Transverse colon (tissue), 4 donors: ENCODE results near the gene MTHFD1L. TPM values are rescaled to one million over a fixed set of nuclear protein-coding genes. Genes with fewer than 3 reads are reported as not detected.

Experiments
- DNase-seq: peaks from one replicate; pipeline ENCODE4 v3.0.0-alpha.2; 2019
- H3K27ac ChIP-seq, 4 donors: fragments of 200-600 bp; sonication (generic); 2 replicates each; pipeline ENCODE4 v1.5.1; 2016 to 2018; ENCODE audit warnings: inconsistent platforms in 4 of 4
- H3K27me3 ChIP-seq: fragments of 200-600 bp; sonication (generic); 2 replicates; pipeline ENCODE4 v1.5.1; 2017; ENCODE audit warnings: inconsistent platforms
- H3K36me3 ChIP-seq, 4 donors: fragments of 200-600 bp; sonication (generic); 2 replicates each; pipeline ENCODE4 v1.5.1; 2017 to 2019; ENCODE audit warnings: inconsistent platforms in 4 of 4
- H3K4me1 ChIP-seq, 4 donors: fragments of 200-600 bp; sonication (generic); 2 replicates each; pipeline ENCODE4 v1.5.1; 2017 to 2020; ENCODE audit warnings: inconsistent platforms in 4 of 4
- H3K4me3 ChIP-seq, 4 donors: fragments of 200-600 bp; sonication (generic); 1 replicate in 1 of 4; 2 replicates in 3 of 4; pipeline versions ENCODE4 v1.5.1 to v1.6.1; 2017 to 2019; ENCODE audit warnings: inconsistent platforms in 4 of 4
- H3K9me3 ChIP-seq, 2 donors: fragments of 200-600 bp; sonication (generic); 2 replicates each; pipeline ENCODE4 v1.5.1; 2017 to 2019; ENCODE audit warnings: inconsistent platforms in 2 of 2
- EP300 ChIP-seq: sonication (generic); formaldehyde crosslinking; IDR thresholded peaks from one replicate; pipeline ENCODE4 v1.6.1; 2017; ENCODE audit warnings: antibody characterized with exemption, low read depth
- POLR2A ChIP-seq: fragments of 450-650 bp; IDR thresholded peaks from one replicate; pipeline ENCODE4 v1.6.1; 2016; ENCODE audit warnings: antibody characterized with exemption, mild to moderate bottlenecking, moderate library complexity
- POLR2AphosphoS5 ChIP-seq, 3 donors: sonication (generic); formaldehyde crosslinking; IDR thresholded peaks; one replicate each; pipeline ENCODE4 v1.6.1; 2016; ENCODE audit warnings: antibody characterized with exemption in 3 of 3
- WGBS, 2 donors: methylation state at CpG; one replicate each; pipeline ENCODE4 v1.1.5; 2018; ENCODE audit warnings: low coverage in 1 of 2; 5-methylcytosine and 5-hydroxymethylcytosine counted together
- in situ Hi-C, 4 donors: fragments of 200-750 bp; cut with MboI; loops; one replicate each; pipeline versions ENCODE4 v1.15.0 to v1.15.1; 2017; ENCODE audit warnings: low sequenced_read_pairs in 3 of 4, low pct_ligation_motif_present in 1 of 4, low pct_unique_long_range_greater_than_20kb in 1 of 4
- intact Hi-C: fragments of 100-400 bp; cut with DNase I; formaldehyde crosslinking; loops from one replicate; pipeline ENCODE4 v1.15.1; 2023; ENCODE audit warnings: low total_unique reads
- total RNA-seq, 4 donors: library from RNA; depleted of rRNA; stranded (reverse); fragments of >200 nt; gene quantifications; one replicate each; pipeline ENCODE4 v1.1.0, GENCODE V29; 2016
- TF ChIP-seq, protein P1 (sequence below), 5 experiments: fragments of 200-600 bp in 3 of 5; fragments of 450-650 bp in 2 of 5; sonication (generic) in 3 of 5; IDR thresholded peaks; 1 replicate in 2 of 5; 2 replicates in 3 of 5; pipeline ENCODE4 v1.5.1; 2016 to 2017; ENCODE audit warnings: antibody characterized with exemption in 5 of 5, inconsistent platforms in 3 of 5, mild to moderate bottlenecking in 2 of 5, moderate library complexity in 1 of 5

The MTHFD1L gene
- total RNA-seq, 4 donors from 2014 or later: 0.82 to 10.1 (median 5.4) TPM

DNA sequence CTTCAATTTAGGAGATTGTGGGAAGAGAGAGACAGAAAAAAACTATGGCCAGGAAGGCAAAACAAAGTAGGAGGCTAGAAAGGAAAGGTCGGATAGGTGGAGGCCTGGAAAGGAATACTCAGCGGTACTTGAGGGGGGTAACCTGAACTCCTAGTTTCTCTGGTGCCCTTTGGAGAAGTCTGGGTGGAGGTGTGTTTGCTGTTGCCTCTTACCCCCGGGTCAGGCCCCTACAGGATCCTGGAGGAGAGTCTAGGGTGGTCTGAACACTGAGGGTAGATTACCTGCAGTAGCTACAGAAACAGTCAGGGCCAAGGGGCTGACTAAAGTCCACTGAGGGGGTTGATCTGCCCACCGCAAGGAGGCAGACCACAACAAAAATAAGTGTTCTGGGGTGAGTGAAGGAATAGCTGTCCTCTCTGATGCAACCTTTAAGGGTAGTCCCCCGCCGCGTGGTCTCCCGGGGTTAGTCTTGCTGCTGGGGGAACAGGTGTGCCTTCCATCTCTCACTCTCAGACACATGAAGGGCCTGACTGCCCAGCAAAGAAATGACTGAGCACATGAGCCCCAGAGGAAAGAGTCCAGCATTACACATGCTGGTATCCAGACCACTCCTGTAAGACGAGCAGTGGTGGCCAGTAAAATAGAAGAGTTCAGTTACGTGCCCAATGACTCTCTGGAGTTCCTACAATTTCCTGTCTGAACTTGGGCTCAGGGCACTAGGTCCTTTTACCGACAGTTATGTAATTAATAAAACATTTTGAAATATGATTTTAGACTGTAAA lies 59.5 kb downstream of the MTHFD1L start:
- DNase-seq: no peak
- TF ChIP-seq POLR2AphosphoS5 (IDR thresholded peaks at IDR 0.05): no peak
- TF ChIP-seq, protein P1, sequence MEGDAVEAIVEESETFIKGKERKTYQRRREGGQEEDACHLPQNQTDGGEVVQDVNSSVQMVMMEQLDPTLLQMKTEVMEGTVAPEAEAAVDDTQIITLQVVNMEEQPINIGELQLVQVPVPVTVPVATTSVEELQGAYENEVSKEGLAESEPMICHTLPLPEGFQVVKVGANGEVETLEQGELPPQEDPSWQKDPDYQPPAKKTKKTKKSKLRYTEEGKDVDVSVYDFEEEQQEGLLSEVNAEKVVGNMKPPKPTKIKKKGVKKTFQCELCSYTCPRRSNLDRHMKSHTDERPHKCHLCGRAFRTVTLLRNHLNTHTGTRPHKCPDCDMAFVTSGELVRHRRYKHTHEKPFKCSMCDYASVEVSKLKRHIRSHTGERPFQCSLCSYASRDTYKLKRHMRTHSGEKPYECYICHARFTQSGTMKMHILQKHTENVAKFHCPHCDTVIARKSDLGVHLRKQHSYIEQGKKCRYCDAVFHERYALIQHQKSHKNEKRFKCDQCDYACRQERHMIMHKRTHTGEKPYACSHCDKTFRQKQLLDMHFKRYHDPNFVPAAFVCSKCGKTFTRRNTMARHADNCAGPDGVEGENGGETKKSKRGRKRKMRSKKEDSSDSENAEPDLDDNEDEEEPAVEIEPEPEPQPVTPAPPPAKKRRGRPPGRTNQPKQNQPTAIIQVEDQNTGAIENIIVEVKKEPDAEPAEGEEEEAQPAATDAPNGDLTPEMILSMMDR (IDR thresholded peaks at IDR 0.05): no peak
- TF ChIP-seq EP300: no peak
- TF ChIP-seq POLR2A: no peak
- in situ Hi-C loops: no loop called here
- intact Hi-C loops: no loop called here
- H3K4me3 ChIP-seq: no peak overlapping the region
- 87 to 93% methylated on average over 8 to 11 of the region's 11 CpGs for WGBS, 2 donors
- no peaks in the 10 kb centered on the region for H3K27me3 ChIP-seq
- no peaks in the 10 kb centered on the region for H3K36me3 ChIP-seq
- no peaks in the 10 kb centered on the region for H3K9me3 ChIP-seq
- no peak overlapping the region for H3K27ac ChIP-seq
- no peaks in the 10 kb centered on the region for H3K4me1 ChIP-seq

DNA sequence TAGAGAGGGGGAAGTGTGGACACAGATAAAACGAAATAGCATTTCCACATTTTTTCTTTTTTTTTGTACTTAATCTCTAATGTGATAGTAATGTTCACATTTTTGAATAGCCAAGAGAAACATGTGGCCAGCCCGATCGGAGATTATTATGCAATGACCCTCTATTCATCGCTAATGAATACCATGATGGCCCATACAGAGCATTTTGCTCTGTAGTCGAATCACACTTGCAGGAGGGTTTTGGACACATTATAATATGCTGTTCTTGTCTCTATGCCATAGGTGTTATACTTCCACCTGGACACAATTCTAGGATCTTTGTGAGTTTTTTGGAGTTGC lies 60.1 kb downstream of the MTHFD1L start:
- no peak overlapping the region for H3K27ac ChIP-seq
- intact Hi-C loops: no loop called here
- 80 to 88% methylated on average over 5 of the region's 5 CpGs for WGBS, 2 donors

DNA sequence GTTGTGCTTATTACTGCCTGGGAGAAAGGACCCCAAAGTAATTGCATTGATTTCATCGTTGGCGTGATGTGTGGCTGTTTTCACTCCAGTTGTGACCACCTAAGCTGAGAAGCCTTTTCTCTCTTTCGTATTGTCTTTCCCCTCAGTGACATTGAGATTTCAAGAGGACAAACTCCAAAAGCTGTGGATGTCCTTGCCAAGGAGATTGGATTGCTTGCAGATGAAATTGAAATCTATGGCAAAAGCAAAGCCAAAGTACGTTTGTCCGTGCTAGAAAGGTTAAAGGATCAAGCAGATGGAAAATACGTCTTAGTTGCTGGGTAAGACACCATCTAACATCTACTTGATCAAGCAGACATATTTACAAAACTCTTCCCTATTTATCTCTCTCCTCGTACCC lies 60.5 kb downstream of the MTHFD1L start:
- 90 to 97% methylated on average over 6 to 7 of the region's 7 CpGs for WGBS, 2 donors
- no peaks in the 10 kb centered on the region for H3K27me3 ChIP-seq
- no peak overlapping the region for H3K27ac ChIP-seq
- no peaks in the 10 kb centered on the region for H3K9me3 ChIP-seq
- H3K36me3 ChIP-seq: no peaks in the 10 kb centered on the region
- H3K4me3 ChIP-seq: no peak overlapping the region
- TF ChIP-seq POLR2A: no peak
- TF ChIP-seq, protein P1 (IDR thresholded peaks at IDR 0.05): no peak
- TF ChIP-seq EP300: no peak
- TF ChIP-seq POLR2AphosphoS5 (IDR thresholded peaks at IDR 0.05): no peak
- DNase-seq: no peak
- in situ Hi-C loops: no loop called here
- intact Hi-C loops: no loop called here
- H3K4me1 ChIP-seq: no peaks in the 10 kb centered on the region

More for the DNA sequence above, 60.1 kb downstream of the MTHFD1L start:
- Histone ChIP-seq H3K36me3 (no peaks in the 10 kb centered on the region), H3K4me1 (no peaks in the 10 kb centered on the region), H3K27me3 (no peaks in the 10 kb centered on the region), H3K9me3 (no peaks in the 10 kb centered on the region), H3K4me3 (no peak overlapping the region)
- in situ Hi-C loops: no loop called here
- TF ChIP-seq EP300: no peak
- TF ChIP-seq POLR2A: no peak
- TF ChIP-seq, protein P1 (IDR thresholded peaks at IDR 0.05): no peak
- no peak for TF ChIP-seq POLR2AphosphoS5 (IDR thresholded peaks at IDR 0.05)
- DNase-seq: no peak

DNA sequence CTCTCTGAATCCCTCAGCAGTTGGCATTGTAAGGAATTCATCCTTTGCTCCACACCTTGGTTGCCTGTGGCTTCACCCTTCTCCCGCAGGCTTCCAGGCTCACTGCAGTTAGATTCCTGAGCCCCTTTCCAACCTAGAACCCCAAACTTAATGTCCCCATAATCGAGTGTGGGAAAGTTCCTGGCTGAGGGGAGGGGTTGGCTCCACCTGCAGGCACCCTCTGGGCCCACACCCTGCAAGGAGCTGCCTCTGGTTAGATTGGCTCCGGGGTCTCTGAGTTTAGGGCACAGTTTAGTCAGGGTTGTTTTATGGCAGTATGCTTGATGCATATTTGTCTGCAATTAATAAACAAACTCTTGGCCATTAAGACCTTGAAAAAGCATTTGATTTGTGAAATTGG lies 63.4 kb downstream of the MTHFD1L start:
- TF ChIP-seq, protein P1 (IDR thresholded peaks at IDR 0.05): peak in 2 of 5 experiments; percentile 14 to 18
- TF ChIP-seq EP300: no peak
- Histone ChIP-seq H3K9me3 (no peaks in the 10 kb centered on the region), H3K27ac (no peak overlapping the region), H3K4me3 (no peak overlapping the region), H3K36me3 (no peaks in the 10 kb centered on the region), H3K27me3 (no peaks in the 10 kb centered on the region), H3K4me1 (no peaks in the 10 kb centered on the region)
- intact Hi-C loops (no loop called here), in situ Hi-C loops (no loop called here)
- no peak for DNase-seq
- 71% methylated on average over 3 of the region's 3 CpGs; no CpG with 5 or more reads in 1 of the 2 donors for WGBS, 2 donors
